ENCODE measurements around the gene BRIP1. TPM values are rescaled to one million over a fixed set of nuclear protein-coding genes. Genes with fewer than 3 reads are reported as not detected.

The BRIP1 gene
- total RNA-seq, 1 experiment from 2014 or later: 13.8 TPM

DNA sequence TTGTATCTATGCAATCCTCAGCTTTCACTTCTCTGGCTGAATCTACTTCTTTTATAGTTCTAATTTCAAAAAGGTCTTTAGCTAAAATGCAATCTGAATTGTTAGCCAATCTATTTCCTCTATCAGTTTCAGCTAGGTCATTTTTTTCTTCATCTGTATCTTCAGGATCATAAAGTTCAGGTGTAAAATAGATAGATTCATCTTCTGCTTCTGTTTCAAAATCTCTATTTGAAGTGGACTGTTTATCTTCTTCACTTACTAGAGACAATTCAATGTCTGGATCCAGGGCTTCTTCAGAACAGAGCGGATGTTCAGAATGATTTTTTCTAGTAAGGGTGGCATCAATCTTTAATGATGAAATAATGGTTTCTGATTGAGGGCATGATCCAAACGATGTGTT is 179.9 kb downstream of the BRIP1 start:
- CTCF ChIA-PET: interaction anchor here (1.9 kb wide), 1 partner anchor 426 kb away, joined by 6 read pairs; no protein-coding TSS in a partner anchor
- Mint-ChIP-seq H3K27ac (no peak overlapping the region), H3K27me3 (ENCODE audit: low read depth) (no peaks in the 10 kb centered on the region), H3K4me1 (no peaks in the 10 kb centered on the region), H3K9me3 (no peaks in the 10 kb centered on the region), H3K4me3 (no peak overlapping the region), H3K36me3 (no peaks in the 10 kb centered on the region)
- ATAC-seq (no peak), DNase-seq (ENCODE audit: low spot score) (no peak)
- TF ChIP-seq EMX1 (CRISPR knock-in tag; IDR thresholded peaks at IDR 0.05) (no peak), JUN (CRISPR knock-in tag; IDR thresholded peaks at IDR 0.05) (no peak), HMGA2 (CRISPR knock-in tag; IDR thresholded peaks at IDR 0.05) (no peak), ZNF263 (CRISPR knock-in tag; IDR thresholded peaks at IDR 0.05; ENCODE audit: low read depth) (no peak), RELA (CRISPR knock-in tag; IDR thresholded peaks at IDR 0.05; ENCODE audit: borderline replicate concordance) (no peak), ATF1 (CRISPR knock-in tag; IDR thresholded peaks at IDR 0.05) (no peak), KAT7 (CRISPR knock-in tag; IDR thresholded peaks at IDR 0.05; ENCODE audit: borderline replicate concordance) (no peak), SMAD3 (CRISPR knock-in tag; IDR thresholded peaks at IDR 0.05; ENCODE audit: borderline replicate concordance) (no peak), FOXK1 (CRISPR knock-in tag; IDR thresholded peaks at IDR 0.05) (no peak), NR1H2 (CRISPR knock-in tag; IDR thresholded peaks at IDR 0.05) (no peak), SMAD4 (CRISPR knock-in tag; IDR thresholded peaks at IDR 0.05) (no peak), GTF2I (CRISPR knock-in tag; conservative IDR thresholded peaks at IDR 0.05) (no peak), NR3C1 (CRISPR knock-in tag; conservative IDR thresholded peaks at IDR 0.05; ENCODE audit: low read depth) (no peak), CTCF (IDR thresholded peaks at IDR 0.05) (no peak), NFE2L1 (CRISPR knock-in tag; IDR thresholded peaks at IDR 0.05) (no peak), NFYB (CRISPR knock-in tag; conservative IDR thresholded peaks at IDR 0.05; ENCODE audit: low read depth) (no peak)
- TF ChIP-seq, protein P1, sequence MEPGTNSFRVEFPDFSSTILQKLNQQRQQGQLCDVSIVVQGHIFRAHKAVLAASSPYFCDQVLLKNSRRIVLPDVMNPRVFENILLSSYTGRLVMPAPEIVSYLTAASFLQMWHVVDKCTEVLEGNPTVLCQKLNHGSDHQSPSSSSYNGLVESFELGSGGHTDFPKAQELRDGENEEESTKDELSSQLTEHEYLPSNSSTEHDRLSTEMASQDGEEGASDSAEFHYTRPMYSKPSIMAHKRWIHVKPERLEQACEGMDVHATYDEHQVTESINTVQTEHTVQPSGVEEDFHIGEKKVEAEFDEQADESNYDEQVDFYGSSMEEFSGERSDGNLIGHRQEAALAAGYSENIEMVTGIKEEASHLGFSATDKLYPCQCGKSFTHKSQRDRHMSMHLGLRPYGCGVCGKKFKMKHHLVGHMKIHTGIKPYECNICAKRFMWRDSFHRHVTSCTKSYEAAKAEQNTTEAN (CRISPR knock-in tag; IDR thresholded peaks at IDR 0.05): no peak
- TF ChIP-seq, protein P2, sequence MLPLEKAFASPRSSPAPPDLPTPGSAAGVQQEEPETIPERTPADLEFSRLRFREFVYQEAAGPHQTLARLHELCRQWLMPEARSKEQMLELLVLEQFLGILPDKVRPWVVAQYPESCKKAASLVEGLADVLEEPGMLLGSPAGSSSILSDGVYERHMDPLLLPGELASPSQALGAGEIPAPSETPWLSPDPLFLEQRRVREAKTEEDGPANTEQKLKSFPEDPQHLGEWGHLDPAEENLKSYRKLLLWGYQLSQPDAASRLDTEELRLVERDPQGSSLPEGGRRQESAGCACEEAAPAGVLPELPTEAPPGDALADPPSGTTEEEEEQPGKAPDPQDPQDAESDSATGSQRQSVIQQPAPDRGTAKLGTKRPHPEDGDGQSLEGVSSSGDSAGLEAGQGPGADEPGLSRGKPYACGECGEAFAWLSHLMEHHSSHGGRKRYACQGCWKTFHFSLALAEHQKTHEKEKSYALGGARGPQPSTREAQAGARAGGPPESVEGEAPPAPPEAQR (CRISPR knock-in tag; IDR thresholded peaks at IDR 0.05): no peak
- TF ChIP-seq, protein P3, sequence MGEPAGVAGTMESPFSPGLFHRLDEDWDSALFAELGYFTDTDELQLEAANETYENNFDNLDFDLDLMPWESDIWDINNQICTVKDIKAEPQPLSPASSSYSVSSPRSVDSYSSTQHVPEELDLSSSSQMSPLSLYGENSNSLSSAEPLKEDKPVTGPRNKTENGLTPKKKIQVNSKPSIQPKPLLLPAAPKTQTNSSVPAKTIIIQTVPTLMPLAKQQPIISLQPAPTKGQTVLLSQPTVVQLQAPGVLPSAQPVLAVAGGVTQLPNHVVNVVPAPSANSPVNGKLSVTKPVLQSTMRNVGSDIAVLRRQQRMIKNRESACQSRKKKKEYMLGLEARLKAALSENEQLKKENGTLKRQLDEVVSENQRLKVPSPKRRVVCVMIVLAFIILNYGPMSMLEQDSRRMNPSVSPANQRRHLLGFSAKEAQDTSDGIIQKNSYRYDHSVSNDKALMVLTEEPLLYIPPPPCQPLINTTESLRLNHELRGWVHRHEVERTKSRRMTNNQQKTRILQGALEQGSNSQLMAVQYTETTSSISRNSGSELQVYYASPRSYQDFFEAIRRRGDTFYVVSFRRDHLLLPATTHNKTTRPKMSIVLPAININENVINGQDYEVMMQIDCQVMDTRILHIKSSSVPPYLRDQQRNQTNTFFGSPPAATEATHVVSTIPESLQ (CRISPR knock-in tag; IDR thresholded peaks at IDR 0.05): no peak
- TF ChIP-seq, protein P4, sequence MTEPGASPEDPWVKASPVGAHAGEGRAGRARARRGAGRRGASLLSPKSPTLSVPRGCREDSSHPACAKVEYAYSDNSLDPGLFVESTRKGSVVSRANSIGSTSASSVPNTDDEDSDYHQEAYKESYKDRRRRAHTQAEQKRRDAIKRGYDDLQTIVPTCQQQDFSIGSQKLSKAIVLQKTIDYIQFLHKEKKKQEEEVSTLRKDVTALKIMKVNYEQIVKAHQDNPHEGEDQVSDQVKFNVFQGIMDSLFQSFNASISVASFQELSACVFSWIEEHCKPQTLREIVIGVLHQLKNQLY (CRISPR knock-in tag; IDR thresholded peaks at IDR 0.05): no peak
- POLR2A ChIA-PET: no interaction called here

DNA sequence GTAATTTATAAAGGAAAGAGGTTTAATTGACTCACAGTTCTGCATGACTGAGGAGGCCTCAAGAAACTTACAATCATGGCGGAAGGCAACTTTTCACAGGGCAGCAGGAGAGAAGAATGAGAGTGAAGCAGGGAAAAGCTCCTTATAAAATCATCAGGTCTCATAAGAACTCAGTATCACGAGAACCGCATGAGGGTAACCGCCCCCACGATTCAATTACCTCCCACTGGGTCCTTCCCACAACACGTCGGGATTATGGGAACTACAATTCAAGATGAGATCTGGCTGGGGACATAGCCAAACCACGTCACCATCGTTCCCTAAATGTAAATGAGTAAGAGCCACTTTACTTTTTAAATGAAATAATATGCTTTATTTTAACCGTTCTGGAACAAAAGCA is 182.4 kb downstream of the BRIP1 start:
- Mint-ChIP-seq H3K9me3 (no peaks in the 10 kb centered on the region), H3K27me3 (ENCODE audit: low read depth) (no peaks in the 10 kb centered on the region)
- TF ChIP-seq SMAD4 (CRISPR knock-in tag; IDR thresholded peaks at IDR 0.05): no peak
- TF ChIP-seq MAX (CRISPR knock-in tag; IDR thresholded peaks at IDR 0.05): no peak
- TF ChIP-seq ZNF423 (CRISPR knock-in tag; IDR thresholded peaks at IDR 0.05): no peak
- no peak for TF ChIP-seq MXD4 (CRISPR knock-in tag; IDR thresholded peaks at IDR 0.05; ENCODE audit: borderline replicate concordance)
- no peak for TF ChIP-seq NFATC4 (CRISPR knock-in tag; IDR thresholded peaks at IDR 0.05)
- TF ChIP-seq ZNF219 (CRISPR knock-in tag; IDR thresholded peaks at IDR 0.05; ENCODE audit: borderline replicate concordance): no peak
- no peak for TF ChIP-seq NR3C1 (CRISPR knock-in tag; conservative IDR thresholded peaks at IDR 0.05; ENCODE audit: low read depth)
- no peak for TF ChIP-seq CBFB (CRISPR knock-in tag; IDR thresholded peaks at IDR 0.05; ENCODE audit: low read depth)
- no peak for TF ChIP-seq RORB (CRISPR knock-in tag; IDR thresholded peaks at IDR 0.05)
- TF ChIP-seq, protein P5, sequence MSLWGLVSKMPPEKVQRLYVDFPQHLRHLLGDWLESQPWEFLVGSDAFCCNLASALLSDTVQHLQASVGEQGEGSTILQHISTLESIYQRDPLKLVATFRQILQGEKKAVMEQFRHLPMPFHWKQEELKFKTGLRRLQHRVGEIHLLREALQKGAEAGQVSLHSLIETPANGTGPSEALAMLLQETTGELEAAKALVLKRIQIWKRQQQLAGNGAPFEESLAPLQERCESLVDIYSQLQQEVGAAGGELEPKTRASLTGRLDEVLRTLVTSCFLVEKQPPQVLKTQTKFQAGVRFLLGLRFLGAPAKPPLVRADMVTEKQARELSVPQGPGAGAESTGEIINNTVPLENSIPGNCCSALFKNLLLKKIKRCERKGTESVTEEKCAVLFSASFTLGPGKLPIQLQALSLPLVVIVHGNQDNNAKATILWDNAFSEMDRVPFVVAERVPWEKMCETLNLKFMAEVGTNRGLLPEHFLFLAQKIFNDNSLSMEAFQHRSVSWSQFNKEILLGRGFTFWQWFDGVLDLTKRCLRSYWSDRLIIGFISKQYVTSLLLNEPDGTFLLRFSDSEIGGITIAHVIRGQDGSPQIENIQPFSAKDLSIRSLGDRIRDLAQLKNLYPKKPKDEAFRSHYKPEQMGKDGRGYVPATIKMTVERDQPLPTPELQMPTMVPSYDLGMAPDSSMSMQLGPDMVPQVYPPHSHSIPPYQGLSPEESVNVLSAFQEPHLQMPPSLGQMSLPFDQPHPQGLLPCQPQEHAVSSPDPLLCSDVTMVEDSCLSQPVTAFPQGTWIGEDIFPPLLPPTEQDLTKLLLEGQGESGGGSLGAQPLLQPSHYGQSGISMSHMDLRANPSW (CRISPR knock-in tag; conservative IDR thresholded peaks at IDR 0.05; ENCODE audit: low read depth): no peak
- TF ChIP-seq TP53 (CRISPR knock-in tag; IDR thresholded peaks at IDR 0.05): no peak

More for the DNA sequence above, 182.4 kb downstream of the BRIP1 start:
- Mint-ChIP-seq H3K4me3 (no peak overlapping the region), H3K4me1 (no peaks in the 10 kb centered on the region), H3K27ac (peak overlapping the region; percentile 72; the same call in 1 of the 2 replicates), H3K36me3 (no peaks in the 10 kb centered on the region)
- ChIA-PET CTCF (no interaction called here), POLR2A (interaction anchor here (0.7 kb wide), 1 partner anchor 624 kb away, joined by 10 read pairs; no protein-coding TSS in a partner anchor)
- DNase-seq (ENCODE audit: low spot score): no peak
- no peak for ATAC-seq
